Stimulated activated CD4-positive, alpha-beta T cell treated with anti-CD3 and anti-CD28 coated beads, Interleukin-1b, Interleukin-23, amount 100 ng/mL, for 48 hours (primary cell): Measurements from ENCODE around the gene OR1K1.
A peak's percentile ranks its signal among the peaks of the same experiment; 100 is the strongest.
"Not testable (repeated sequence)": the region's sequence is repeated elsewhere in the genome, so short reads cannot be mapped to it uniquely, and the experiment has no call there.

ENCODE experiments used
- DNase-seq: peaks from one replicate; pipeline ENCODE4 v3.0.0-alpha.2; 2020

The OR1K1 gene

DNA sequence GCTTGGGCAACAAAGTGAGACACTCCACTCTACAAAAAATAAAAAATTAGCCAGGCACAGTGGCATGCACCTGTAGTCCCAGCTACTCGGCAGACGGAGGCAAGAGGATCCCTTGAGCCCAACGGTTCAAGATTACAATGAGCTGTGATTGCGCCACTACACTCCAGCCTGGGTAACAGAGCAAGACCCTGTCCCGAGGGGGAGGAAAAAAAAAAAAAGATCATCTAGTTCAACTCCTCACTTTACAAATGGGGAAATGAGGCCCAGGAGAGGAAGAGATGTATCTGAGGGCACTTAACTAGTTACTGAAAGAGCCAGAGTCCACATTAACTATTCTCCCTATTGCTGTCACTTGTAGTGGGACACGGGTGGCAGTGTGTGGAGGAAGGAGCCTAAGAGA is 14.6 kb downstream of the OR1K1 start:
- no peak for DNase-seq

DNA sequence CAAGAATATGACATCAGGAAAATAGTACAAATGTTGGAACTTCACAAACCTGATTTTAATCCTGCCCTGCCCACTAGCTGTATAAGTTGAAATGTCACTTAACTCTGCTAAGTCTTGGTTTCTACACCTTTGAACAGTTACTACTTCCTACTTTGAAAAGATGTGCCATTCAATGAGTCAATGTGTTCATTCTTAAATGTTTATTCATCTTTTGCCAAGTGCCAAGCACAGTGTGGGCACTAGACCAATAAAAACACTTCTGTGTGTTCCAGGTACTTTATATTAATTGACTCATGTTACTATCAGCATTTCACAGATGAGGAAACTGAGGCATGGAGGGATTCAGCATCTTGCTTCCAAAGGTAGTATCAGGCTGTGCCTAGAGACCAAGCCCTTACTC is 15.6 kb downstream of the OR1K1 start:
- no peak for DNase-seq

DNA sequence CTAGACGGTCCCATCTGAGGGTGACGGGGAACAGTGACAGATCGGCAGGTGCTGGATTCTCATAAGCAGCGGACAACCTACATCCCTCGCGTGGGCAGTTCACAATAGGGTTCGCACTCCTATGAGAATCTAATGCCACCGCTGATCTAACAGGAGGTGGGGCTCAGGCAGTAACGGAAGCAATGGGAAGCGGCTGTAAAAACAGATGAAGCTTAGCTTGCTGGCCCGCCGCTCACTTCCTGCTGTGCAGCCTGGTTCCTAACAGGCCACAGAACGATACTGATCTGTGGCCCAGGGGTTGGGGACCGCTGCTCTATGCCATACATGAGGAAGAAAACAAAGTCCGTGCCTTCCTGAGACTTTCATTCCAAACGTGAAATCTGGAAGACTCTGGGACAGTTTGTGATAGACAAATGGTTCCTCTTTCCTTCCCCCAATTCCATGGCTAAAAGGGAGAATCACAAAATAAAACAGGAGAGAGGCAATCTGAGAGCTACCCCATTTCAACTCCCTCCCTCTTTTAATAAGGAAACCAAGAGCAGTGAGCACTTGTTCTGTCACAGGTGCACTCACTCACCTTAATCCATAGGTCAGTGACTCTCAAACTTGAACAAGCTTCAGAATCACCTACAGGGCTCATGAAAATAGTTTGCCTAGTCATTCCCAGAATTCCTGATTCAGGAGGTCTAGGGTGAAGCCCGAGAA is 16.4 kb downstream of the OR1K1 start:
- peak; percentile 27 for DNase-seq

DNA sequence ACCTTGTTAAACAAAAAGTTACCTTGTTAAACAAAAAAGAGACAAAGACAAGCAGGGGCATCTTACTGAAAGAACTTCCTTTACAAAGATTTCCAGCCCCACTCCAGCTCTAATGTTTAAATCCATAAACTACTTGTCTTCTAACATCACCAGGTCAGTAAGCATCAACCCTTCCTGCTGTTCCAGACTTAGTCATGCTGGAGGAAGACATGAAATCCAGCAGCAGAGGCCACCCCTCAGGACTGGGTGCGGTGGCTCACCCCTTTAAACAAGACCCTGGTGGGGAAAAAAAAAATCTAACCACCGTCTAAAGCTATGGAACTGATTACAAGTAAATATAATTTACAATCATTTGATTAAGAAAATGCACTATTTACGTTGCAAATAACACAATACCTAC is 19.4 kb downstream of the OR1K1 start:
- no peak for DNase-seq

DNA sequence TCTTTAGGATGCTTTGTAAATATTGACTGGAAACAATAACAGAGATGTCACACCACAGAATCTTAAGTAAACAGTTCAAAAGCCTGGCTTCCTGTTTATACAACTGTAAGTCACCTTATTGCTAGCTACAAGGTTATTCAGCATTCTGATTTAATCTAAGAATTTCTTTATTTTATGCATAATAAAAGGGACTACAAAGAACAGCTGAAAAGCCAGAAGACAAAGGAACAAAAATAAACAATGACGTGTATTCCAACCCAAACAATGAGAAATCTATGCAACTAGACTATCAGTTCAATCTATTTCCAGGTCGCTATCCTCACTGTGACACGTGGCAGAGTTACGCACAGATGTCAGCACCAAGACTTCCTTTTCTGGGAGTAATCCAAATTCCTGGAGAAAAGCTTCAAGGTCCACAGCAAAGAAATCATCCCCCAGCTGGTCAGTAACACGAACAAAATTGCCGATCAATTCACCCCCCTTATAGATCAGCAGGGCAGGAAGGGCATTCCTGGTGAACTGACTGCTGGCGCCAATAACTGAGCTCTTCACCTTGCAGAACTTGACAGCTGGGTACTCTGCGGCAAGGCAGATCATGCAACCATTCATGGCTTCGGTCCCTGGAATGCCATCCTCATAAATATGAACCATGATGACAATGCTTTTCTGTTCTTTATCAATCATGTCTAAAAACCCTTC is 20.0 kb downstream of the OR1K1 start:
- no peak for DNase-seq

DNA sequence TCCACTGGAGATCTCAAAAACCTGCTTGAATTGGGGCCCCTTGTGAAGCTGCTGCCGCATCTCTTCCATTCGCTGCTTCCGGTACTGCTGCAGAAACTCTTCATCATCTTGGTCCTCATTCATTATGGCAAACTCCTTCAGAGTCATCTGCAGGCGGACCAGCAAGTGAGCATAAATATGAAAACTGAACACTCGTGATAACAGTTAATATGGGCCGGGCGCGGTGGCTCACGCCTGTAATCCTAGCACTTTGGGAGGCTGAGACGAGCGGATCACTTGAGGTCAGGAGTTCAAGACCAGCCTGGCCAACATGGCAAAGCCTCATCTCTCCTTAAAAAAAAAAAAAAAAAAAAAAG is 20.5 kb downstream of the OR1K1 start:
- no peak for DNase-seq

DNA sequence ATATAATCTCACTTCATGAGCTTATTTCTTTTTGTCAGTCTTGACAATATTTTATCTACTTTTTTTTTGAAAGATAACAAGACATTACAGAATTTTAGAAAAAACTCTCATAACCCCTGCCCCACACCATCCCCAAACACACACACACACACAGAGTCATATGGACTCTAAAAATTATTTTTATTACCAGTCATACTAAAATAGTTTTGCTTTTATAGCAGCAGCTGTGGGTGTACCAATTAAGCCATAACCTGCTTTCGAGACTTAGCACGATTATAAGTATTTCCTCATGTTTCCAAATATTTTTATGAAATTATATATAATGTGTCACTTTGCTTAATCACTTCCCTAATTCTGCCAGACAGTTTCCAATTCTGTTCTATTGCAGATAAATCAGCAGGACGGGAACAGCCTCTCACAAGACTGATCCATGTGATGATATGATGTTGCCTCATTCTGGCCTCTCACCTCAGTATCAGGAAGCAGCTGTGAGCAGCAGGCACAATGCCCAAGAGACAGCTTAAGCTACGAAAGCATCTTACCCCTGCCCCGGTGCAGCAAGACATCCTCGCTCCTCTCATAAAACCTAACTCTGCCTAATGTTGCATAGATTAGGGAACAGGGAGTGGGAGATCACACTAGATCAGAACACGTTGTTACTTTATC is 21.5 kb downstream of the OR1K1 start:
- DNase-seq: no peak

DNA sequence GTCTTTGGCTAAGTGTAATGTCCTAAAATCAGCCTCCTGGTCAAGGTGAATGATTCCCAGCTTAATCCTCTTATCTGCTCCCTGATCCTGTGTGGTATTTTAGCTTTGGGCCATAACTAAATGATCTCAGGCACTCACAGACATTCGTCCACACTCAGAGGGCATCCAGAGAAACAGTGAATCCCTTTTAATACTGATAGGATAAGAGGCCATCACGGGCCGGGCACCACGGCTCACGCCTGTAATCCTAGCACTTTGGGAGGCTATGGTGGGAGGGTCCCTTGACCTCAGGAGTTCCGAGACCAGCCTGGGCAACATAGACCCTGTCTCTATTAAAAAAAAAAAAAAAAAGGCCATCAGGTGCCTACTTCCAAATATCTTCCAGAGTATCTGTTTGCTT is 22.1 kb downstream of the OR1K1 start:
- DNase-seq: no peak

DNA sequence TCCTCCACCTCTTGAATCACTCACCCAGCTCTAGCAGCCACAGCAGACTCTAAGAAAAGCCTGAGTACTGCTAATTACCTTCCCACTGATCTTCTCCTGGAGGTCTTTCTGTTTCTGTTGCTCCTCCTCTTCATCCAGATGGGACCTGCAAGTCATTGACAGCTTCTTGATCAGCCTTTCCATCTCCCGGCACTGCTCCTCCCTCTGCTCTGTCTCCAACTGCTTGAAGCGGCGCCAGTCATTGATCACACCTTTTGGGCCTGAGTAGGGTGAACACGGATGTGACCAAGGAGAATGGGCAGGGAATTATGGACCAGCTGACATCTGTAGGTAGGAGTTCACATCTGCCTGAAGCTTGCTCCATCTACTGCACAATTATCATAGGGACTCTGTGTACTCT is 23.0 kb downstream of the OR1K1 start:
- DNase-seq: no peak

DNA sequence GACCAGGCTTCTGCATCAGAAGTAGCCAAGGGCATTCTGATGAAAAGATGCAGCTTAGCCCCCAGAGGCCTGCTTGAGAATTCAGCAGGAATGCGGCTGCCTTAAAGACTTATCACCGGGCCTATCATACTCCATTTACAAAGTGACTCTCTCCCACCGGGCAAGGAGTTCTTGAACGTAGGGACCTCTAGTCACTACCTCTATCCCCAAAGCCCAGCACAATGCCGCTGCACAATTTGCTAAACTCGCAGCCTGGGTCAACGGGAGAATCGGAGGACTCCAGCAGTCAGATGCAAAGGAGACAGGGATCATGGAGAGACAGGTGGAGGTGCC is 27.8 kb downstream of the OR1K1 start:
- no peak for DNase-seq

DNA sequence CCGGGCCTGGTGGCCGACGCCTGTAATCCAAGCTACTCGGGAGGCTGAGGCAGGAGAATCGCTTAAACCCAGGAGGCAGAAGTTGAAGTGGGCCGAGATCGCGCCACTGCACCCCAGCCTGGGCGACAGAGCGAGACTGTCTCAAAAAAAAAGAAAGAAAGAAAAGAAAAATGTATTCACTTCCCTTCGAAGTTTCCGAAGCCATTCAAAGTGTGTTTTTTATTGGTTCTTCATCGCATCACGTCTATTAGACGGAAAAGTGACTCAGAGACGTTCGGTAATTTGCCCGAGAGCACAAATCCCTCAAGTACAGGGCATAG is 29.0 kb downstream of the OR1K1 start:
- DNase-seq: not testable (repeated sequence)

DNA sequence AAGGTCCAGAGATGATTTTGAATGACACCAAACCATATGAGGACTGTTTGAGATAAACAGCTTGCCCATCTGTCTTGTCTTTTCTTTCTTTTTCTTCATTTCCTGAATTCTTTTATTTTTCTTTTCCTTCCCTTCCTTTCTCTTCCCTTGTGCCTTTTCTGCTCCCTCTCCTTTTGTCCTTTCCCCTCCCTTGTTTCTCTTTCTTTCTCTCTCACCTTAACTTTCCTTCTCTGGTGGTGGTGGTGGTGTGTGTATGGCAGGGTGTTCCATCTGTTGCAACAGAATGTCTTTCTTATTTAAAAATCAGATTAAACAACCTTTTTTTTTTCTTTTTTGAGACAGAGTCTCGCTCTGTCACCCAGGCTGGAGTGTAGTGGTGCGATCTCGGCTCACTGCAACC is 32.3 kb downstream of the OR1K1 start:
- no peak for DNase-seq

DNA sequence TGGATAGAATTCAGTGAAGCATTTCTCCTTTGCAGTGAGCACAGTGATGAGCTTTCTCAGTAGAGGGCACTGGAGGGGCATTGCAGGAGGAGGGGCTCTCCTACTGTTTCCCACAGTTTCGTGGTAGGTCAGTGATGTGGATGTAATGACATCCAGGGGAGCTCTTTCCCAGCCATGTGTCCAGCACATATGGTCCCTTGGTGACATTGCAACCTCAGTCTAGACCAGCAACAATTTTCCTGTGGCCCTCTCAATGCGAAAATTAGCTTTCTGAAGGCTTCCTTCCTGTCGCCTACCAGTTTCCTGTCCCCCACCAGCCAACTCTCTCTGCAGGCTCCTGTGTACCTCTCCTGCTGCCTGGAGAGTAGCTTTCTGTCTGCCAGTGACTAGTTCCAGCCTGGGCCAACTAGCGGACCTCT is 35.4 kb downstream of the OR1K1 start:
- peak; percentile 15 for DNase-seq

DNA sequence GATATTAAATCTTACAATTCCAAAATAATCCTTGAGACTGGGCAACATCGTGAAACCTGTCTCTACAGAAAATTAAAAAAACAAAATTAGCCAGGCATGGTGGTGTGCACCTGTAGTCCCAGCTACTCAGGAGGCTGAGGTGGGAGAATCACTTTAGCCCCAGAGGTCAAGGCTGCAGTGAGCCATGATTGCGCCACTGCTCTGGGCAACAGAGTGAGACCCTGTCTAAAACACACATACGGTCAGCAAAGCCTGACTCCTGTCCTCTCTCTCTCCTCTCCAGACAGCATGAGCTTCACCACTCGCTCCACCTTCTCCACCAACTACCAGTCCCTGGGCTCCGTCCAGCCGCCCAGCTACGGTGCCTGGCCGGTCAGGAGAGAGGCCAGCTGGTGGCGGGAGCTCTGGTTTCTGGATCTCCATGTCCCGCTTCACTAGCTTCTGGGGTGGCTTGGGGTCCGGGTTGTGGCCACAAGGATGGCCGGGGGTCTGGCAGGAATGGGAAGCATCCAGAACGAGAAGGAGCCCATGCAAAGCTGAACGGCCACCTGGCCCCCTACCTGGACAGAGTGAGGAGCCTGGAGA is 37.4 kb downstream of the OR1K1 start:
- DNase-seq: no peak

DNA sequence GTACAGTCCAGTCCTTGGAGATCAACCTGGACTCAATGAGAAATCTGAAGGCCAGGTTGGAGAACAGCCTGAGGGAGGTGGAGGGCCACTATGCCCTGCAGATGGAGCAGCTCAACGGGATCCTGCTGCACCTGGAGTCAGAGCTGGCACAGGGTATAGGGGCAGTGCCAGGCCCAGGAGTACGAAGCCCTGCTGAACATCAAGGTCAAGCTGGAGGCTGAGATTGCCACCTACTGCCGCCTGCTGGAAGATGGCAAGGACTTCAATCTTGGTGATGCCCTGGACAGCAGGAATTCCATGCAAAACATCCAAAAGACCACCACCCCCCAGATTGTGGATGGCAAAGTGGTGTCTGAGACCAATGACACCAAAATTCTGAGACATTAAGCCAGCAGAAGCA is 38.5 kb downstream of the OR1K1 start:
- not testable (repeated sequence) for DNase-seq

DNA sequence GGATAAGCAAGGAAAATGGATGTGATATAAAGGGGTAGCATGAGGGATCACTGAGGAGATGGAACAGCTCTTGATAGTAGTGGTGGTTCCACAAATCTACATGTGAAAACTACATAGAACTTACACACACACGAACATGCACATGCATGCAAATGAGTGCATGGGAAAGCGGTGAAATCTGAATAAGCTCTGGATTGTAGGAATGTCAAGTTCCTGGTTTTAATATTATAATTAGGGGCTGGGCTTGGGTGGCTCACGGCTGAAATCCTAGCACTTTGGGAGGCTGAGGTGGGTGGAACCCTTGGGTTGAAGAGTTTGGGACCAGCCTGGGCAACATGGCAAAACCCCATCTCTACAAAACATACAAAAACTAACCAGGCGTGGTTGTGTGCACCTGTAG is 41.6 kb downstream of the OR1K1 start:
- DNase-seq: no peak

DNA sequence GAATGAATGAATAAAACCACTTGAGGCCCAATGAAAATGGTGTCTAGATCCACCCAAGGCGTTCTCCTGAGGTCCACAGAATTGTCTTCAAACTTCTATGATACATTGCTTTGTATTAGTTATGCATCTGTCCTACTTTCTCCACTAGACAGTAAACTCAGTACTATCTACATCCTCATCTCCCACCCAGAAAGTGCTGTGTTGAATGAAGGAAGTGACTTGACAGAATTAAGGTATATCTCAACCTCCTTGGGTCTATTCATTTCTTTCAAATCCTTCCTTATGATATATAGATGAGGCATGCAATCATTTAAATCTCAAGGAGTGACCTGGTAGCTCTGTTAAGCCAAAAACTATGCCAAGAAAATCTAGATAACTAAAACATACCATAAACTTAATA is 44.2 kb downstream of the OR1K1 start:
- DNase-seq: no peak

DNA sequence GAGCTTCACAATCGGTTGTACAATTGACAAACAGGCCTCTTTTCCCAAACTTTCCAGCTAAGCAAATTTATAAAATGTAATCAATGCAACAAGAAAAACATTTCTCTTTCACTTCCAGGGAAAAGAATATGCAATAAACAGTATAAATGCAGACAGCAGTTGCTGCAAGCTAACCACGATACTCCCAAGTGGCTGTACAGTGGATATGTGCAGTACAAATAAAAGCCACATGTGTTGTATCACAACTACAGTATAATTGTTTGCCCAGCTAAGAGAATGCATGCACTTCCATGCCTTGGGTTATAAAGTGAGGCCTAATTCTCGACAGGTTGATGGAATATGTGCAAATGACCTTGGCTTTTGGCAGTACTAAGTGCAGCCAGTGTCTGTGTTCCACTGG is 45.2 kb downstream of the OR1K1 start:
- DNase-seq: no peak

DNA sequence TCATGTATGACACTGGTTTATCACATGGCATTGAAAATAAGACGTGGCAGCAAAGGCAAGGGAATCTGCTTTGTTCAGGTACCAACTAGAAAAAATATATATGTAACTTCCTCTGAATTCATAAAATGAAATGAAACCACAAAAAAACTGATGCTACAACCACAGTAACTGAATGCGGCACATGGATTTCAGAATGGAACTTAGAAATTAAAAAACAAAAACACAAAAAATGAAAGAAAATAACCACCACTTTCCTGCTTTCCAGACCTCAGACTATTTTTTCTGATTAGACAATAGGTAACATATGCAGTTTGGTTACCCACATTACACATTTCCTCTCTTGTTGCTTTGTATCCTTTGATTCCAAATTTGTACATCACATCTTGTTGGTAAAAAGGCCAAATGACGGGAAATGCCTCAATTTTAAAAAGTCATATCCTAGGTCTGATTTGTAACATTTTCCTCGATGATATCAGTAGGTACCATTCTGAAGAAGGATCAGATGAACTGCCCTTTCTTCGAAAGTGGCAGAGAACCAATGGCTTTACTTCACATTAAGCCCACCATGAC is 46.5 kb downstream of the OR1K1 start:
- no peak for DNase-seq

DNA sequence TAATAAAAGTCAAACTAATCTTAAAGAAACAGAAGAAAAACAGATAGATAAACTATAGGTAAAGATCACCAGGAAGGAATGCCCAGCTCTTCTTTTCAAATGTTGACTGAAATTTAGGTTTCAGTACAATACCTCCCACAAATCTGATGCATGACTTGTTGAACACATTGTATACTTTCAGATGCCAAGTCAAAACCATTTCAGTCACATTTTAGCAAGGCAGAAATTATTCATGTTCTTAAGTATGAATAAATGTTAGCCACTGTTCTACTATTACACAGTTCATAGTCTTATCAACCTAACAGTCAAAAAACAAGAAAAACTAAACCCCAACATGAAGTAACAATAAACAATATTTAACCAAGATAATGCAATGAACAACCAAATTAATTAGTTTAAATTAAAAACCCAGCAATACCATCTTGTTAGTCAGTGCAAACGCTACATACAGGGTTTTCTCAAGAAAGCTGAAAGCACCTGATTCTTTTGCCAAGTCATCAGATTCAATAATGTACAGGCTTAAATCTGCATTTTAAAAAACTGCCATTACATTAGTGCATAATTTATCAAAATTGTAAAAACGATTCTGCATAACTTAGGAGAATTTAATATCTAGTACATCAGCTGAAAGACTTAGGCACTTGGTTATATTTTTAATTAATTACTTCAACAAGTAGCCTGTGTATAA is 48.5 kb downstream of the OR1K1 start:
- no peak for DNase-seq
